ENCODE data around the gene PIP5K1C. TPM values are rescaled to one million over a fixed set of nuclear protein-coding genes. Genes with fewer than 3 reads are reported as not detected.

PIP5K1C gene
- total RNA-seq, 1 experiment from 2014 or later: 26.9 TPM

DNA sequence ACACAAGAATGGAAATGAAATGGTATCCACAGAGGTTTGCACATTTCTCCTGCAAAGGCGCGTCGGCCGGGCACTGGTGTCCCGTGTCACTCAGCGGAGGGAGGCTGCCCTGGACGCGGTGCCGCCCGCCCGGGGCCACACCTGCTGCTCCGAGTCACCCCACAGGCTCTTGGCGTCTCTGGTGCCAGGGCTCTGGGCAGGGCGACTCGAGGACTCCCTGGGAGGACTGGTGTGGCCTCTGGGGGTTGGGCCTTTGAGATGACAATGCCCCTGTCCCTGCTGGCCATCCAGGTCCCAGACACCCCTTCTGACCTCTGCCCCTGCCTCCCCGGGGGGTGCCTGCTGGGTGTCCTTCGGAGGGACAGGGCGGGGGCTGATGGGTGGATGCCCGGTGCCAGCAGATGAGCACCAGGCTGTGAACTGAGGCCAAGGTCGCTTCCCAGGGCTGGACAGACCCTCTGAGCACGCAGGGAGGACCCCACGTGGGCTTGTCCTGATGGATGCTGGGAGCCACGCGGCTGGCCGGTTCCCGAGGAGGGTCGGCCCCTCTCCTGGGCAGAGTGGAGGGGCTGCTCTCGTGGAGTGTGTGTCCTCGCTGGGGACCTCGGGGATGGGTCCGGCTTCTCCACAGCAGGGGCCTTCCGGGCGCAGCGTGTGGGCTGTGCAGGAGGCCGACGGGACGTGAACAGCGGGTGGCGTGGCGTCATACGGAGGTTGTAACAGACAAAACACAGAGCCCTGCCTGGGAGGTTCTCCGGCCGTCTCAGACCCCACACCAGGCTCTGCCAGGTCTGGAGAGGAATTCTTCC, 69.0 kb downstream of the PIP5K1C start:
- Histone ChIP-seq H3K9me2 (ENCODE audit: insufficient read depth) (no peaks in the 10 kb centered on the region), H3K4me2 (ENCODE audit: low read length) (no peak overlapping the region), H3K9me3 (ENCODE audit: control insufficient read depth in 1 of 2, insufficient read depth in 1 of 2, low read depth in 1 of 2, low read length in 2 of 2) (no peaks in the 10 kb centered on the region), H3K4me1 (ENCODE audit: control insufficient read depth in 1 of 2, insufficient read depth in 2 of 2, low read length in 2 of 2) (peaks cover 0 to 9% of the 10 kb centered on the region in 2 experiments; a peak in 2 of 4 replicates), H2AFZ (ENCODE audit: low read depth, low read length, poor library complexity, severe bottlenecking) (no peak overlapping the region), H3K4me3 (replicated peaks in 1 of 2; ENCODE audit: low read depth in 1 of 2, low read length in 2 of 2) (no peak overlapping the region), H3K27me3 (ENCODE audit: insufficient read depth, low read length) (no peaks in the 10 kb centered on the region), H4K20me1 (ENCODE audit: insufficient read depth) (peaks cover under 1% of the 10 kb centered on the region; the same call in 1 of the 2 replicates), H3K36me3 (ENCODE audit: control insufficient read depth in 1 of 2, insufficient read depth in 2 of 2, low read length in 2 of 2) (no peaks in the 10 kb centered on the region; a peak in 1 of 4 replicates), H3K79me2 (ENCODE audit: insufficient read depth, low read length) (peaks cover 3% of the 10 kb centered on the region), H3K9ac (ENCODE audit: low read length) (no peak overlapping the region), H3K27ac (ENCODE audit: low read depth, low read length) (no peak overlapping the region)
- BruUV-seq (replicated peaks): no TSS peak
- RAD21 ChIA-PET (ENCODE audit: low non-redundant PET in 1 of 2, low total read pairs in 2 of 2, uncharacterized antibody in 2 of 2, unreplicated experiment in 2 of 2): no interaction called here
- DNase-seq (ENCODE audit: low read depth, low spot score) (no peak), ATAC-seq (no peak)
- POLR2A ChIA-PET: no interaction called here
- no peak for TF ChIP-seq EZH2phosphoT487 (IDR thresholded peaks at IDR 0.05; ENCODE audit: borderline replicate concordance)
- TF ChIP-seq ZNF274 (IDR thresholded peaks at IDR 0.05; ENCODE audit: low read depth, low read length): no peak
- TF ChIP-seq, protein P1, sequence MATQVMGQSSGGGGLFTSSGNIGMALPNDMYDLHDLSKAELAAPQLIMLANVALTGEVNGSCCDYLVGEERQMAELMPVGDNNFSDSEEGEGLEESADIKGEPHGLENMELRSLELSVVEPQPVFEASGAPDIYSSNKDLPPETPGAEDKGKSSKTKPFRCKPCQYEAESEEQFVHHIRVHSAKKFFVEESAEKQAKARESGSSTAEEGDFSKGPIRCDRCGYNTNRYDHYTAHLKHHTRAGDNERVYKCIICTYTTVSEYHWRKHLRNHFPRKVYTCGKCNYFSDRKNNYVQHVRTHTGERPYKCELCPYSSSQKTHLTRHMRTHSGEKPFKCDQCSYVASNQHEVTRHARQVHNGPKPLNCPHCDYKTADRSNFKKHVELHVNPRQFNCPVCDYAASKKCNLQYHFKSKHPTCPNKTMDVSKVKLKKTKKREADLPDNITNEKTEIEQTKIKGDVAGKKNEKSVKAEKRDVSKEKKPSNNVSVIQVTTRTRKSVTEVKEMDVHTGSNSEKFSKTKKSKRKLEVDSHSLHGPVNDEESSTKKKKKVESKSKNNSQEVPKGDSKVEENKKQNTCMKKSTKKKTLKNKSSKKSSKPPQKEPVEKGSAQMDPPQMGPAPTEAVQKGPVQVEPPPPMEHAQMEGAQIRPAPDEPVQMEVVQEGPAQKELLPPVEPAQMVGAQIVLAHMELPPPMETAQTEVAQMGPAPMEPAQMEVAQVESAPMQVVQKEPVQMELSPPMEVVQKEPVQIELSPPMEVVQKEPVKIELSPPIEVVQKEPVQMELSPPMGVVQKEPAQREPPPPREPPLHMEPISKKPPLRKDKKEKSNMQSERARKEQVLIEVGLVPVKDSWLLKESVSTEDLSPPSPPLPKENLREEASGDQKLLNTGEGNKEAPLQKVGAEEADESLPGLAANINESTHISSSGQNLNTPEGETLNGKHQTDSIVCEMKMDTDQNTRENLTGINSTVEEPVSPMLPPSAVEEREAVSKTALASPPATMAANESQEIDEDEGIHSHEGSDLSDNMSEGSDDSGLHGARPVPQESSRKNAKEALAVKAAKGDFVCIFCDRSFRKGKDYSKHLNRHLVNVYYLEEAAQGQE (IDR thresholded peaks at IDR 0.05; ENCODE audit: low read depth): no peak
- no peak for TF ChIP-seq CBX3 (IDR thresholded peaks at IDR 0.05; ENCODE audit: low read depth)
- TF ChIP-seq SIN3A (IDR thresholded peaks at IDR 0.05; ENCODE audit: low read depth): no peak
- no peak for TF ChIP-seq SP1 (IDR thresholded peaks at IDR 0.05; ENCODE audit: low read depth)
- TF ChIP-seq ELF1 (IDR thresholded peaks at IDR 0.05; ENCODE audit: borderline replicate concordance, low read depth): no peak
- TF ChIP-seq FOSL1 (IDR thresholded peaks at IDR 0.05; ENCODE audit: low read depth): no peak
- no peak for TF ChIP-seq SRF (IDR thresholded peaks at IDR 0.05; ENCODE audit: low read depth)
- no peak for TF ChIP-seq JUND (IDR thresholded peaks at IDR 0.05)
- TF ChIP-seq, protein P2, sequence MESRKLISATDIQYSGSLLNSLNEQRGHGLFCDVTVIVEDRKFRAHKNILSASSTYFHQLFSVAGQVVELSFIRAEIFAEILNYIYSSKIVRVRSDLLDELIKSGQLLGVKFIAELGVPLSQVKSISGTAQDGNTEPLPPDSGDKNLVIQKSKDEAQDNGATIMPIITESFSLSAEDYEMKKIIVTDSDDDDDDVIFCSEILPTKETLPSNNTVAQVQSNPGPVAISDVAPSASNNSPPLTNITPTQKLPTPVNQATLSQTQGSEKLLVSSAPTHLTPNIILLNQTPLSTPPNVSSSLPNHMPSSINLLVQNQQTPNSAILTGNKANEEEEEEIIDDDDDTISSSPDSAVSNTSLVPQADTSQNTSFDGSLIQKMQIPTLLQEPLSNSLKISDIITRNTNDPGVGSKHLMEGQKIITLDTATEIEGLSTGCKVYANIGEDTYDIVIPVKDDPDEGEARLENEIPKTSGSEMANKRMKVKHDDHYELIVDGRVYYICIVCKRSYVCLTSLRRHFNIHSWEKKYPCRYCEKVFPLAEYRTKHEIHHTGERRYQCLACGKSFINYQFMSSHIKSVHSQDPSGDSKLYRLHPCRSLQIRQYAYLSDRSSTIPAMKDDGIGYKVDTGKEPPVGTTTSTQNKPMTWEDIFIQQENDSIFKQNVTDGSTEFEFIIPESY (IDR thresholded peaks at IDR 0.05; ENCODE audit: extremely low read depth, insufficient replicate concordance, low read length): no peak
- TF ChIP-seq, protein P3, sequence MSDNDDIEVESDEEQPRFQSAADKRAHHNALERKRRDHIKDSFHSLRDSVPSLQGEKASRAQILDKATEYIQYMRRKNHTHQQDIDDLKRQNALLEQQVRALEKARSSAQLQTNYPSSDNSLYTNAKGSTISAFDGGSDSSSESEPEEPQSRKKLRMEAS (IDR thresholded peaks at IDR 0.05): no peak
- no peak for TF ChIP-seq CEBPB (IDR thresholded peaks at IDR 0.05; ENCODE audit: low read depth)
- TF ChIP-seq ZFX (IDR thresholded peaks at IDR 0.05): no peak
- no peak for TF ChIP-seq EZH2 (IDR thresholded peaks at IDR 0.05)
- no peak for TF ChIP-seq TCF7L2 (IDR thresholded peaks at IDR 0.05; ENCODE audit: borderline replicate concordance, extremely low read depth, insufficient read depth, insufficient read length)
- TF ChIP-seq YY1 (IDR thresholded peaks at IDR 0.05; ENCODE audit: extremely low read depth, insufficient replicate concordance, low read depth, low read length): no peak
- intact Hi-C loops (cut with micrococcal nuclease): no loop called here
- CTCF ChIA-PET: interaction anchor here (0.9 kb wide), 1 partner anchor 190 kb away, joined by 4 read pairs; no protein-coding TSS in a partner anchor
